ENCODE data around the gene RESP18.
A peak's percentile ranks its signal among the peaks of the same experiment; 100 is the strongest.
"Not testable (repeated sequence)": the region's sequence is repeated elsewhere in the genome, so short reads cannot be mapped to it uniquely, and the experiment has no call there.

RESP18 gene

GRCh38 chr2:219327719-219328118, 4.8 kb downstream of the RESP18 start:
- DNase-seq: no peak
- intact Hi-C loops (cut with DNase I): no loop called here

GRCh38 chr2:219325657-219326315, 6.8 kb downstream of the RESP18 start:
- no peak for DNase-seq
- intact Hi-C loops (cut with DNase I): no loop called here

- intact Hi-C loops (cut with DNase I): no loop called here
- no peak for DNase-seq
Measured at GRCh38 chr2:219325136-219325535, 7.4 kb downstream of the RESP18 start.

- intact Hi-C loops (cut with DNase I): no loop called here
- no peak for DNase-seq
Measured at GRCh38 chr2:219323434-219323833, 9.1 kb downstream of the RESP18 start.

- DNase-seq: peak in 1 of 10 donors; percentile 63
- intact Hi-C loops (cut with DNase I): no loop called here
Measured at GRCh38 chr2:219314804-219315468, 17.6 kb downstream of the RESP18 start.

GRCh38 chr2:219312683-219313263, 19.8 kb downstream of the RESP18 start:
- intact Hi-C loops (cut with DNase I): not testable (repeated sequence)
- DNase-seq: peak in 1 of 10 donors; percentile 77

- DNase-seq: peak in 9 of 10 donors; percentile 20 to 98 (median 79)
- intact Hi-C loops (cut with DNase I): no loop called here
Measured at GRCh38 chr2:219309278-219309677, 23.3 kb downstream of the RESP18 start, which contains the start of gene PTPRN. PTPRN (minus strand) TSS chr2:219309401; CDS start chr2:219309332, 69 bp downstream.

GRCh38 chr2:219308142-219309101, 24.1 kb downstream of the RESP18 start:
- intact Hi-C loops (cut with DNase I): no loop called here

GRCh38 chr2:219306047-219306446, 26.5 kb downstream of the RESP18 start:
- intact Hi-C loops (cut with DNase I): no loop called here

More at GRCh38 chr2:219308142-219309101, 24.1 kb downstream of the RESP18 start:
- peak in 7 of 10 donors; percentile 41 to 92 (median 62) for DNase-seq

GRCh38 chr2:219304223-219304622, 28.3 kb downstream of the RESP18 start:
- intact Hi-C loops (cut with DNase I): no loop called here
- DNase-seq: no peak

More at GRCh38 chr2:219306047-219306446, 26.5 kb downstream of the RESP18 start:
- DNase-seq: no peak

- intact Hi-C loops (cut with DNase I): no loop called here
- DNase-seq: peak in 1 of 10 donors; percentile 67
Measured at GRCh38 chr2:219302412-219302968, 30.1 kb downstream of the RESP18 start.

- intact Hi-C loops (cut with DNase I): no loop called here
- DNase-seq: no peak
Measured at GRCh38 chr2:219300022-219300421, 32.5 kb downstream of the RESP18 start.

GRCh38 chr2:219299372-219299760, 33.2 kb downstream of the RESP18 start:
- peak in 1 of 10 donors; percentile 75 for DNase-seq
- intact Hi-C loops (cut with DNase I): loop anchor here (5.0 kb wide), 2 partner anchors 57 to 122 kb away; partner anchors contain the start of genes CNPPD1 and RETREG2

- intact Hi-C loops (cut with DNase I): loop anchor here (1.0 to 5.0 kb wide), 4 partner anchors 22 to 139 kb away; partner anchors contain the start of genes CNPPD1, NHEJ1 and RETREG2
- peak; percentile 79 to 98 (median 94) for DNase-seq
Measured at GRCh38 chr2:219298759-219299371, 33.7 kb downstream of the RESP18 start.

- DNase-seq: peak in 1 of 10 donors; percentile 66
- intact Hi-C loops (cut with DNase I): loop anchor here (1.0 to 5.0 kb wide), 4 partner anchors 21 to 138 kb away; partner anchors contain the start of genes CNPPD1, NHEJ1 and RETREG2
Measured at GRCh38 chr2:219297766-219298456, 34.6 kb downstream of the RESP18 start.

- DNase-seq: peak in 2 of 10 donors; percentile 44 to 78
- intact Hi-C loops (cut with DNase I): loop anchor here (5.0 kb wide), 2 partner anchors 55 to 120 kb away; partner anchors contain the start of genes CNPPD1 and RETREG2
Measured at GRCh38 chr2:219296631-219297391, 35.7 kb downstream of the RESP18 start.

GRCh38 chr2:219296142-219296541, 36.4 kb downstream of the RESP18 start:
- intact Hi-C loops (cut with DNase I): loop anchor here (5.0 kb wide), 2 partner anchors 54 to 119 kb away; partner anchors contain the start of genes CNPPD1 and RETREG2
- peak in 1 of 10 donors; percentile 57 for DNase-seq

All from posterior cingulate gyrus (tissue), 11 donors.